ENCODE data around the gene CCAR1. TPM values are rescaled to one million over a fixed set of nuclear protein-coding genes. Genes with fewer than 3 reads are reported as not detected.

The CCAR1 gene
- total and polyA plus RNA-seq, 2 of the 4 experiments (the other 2 are of a cell fraction), result 35.1 to 60.8 TPM

GRCh38 chr10:68829521-68829920, 108.5 kb downstream of the CCAR1 start:
- no peak overlapping the region for H4K8ac ChIP-seq (ENCODE audit: low read depth in 2 of 2, low read length in 2 of 2)
- H2AK9ac ChIP-seq (replicated peaks; ENCODE audit: low read depth, low read length, poor library complexity), result no peak overlapping the region
- H3K18ac ChIP-seq (ENCODE audit: low read depth, low read length), result no peak overlapping the region
- no peaks in the 10 kb centered on the region for H3K79me1 ChIP-seq (ENCODE audit: low read depth in 1 of 2, low read length in 2 of 2)
- no peak overlapping the region for H3K56ac ChIP-seq (ENCODE audit: extremely low read depth, insufficient read depth, low read length)
- ATAC-seq (ENCODE audit: low read depth), result no peak
- ChIA-PET CTCF (no interaction called here), POLR2A (ENCODE audit: unreplicated experiment) (no interaction called here)
- TF ChIP-seq NFE2L2 (IDR thresholded peaks at IDR 0.05; ENCODE audit: low read depth, low read length) (no peak), BHLHE40 (IDR thresholded peaks at IDR 0.05; ENCODE audit: low read depth, low read length) (no peak), MXI1 (IDR thresholded peaks at IDR 0.05; ENCODE audit: borderline replicate concordance, low read depth, low read length) (no peak), MAFK (IDR thresholded peaks at IDR 0.05; ENCODE audit: low read depth, low read length) (no peak), RAD21 (IDR thresholded peaks at IDR 0.05; ENCODE audit: low read length) (no peak), CHD1 (IDR thresholded peaks at IDR 0.05; ENCODE audit: low read depth, low read length) (no peak), MAZ (IDR thresholded peaks at IDR 0.05; ENCODE audit: borderline replicate concordance, low read depth, low read length) (no peak), RCOR1 (IDR thresholded peaks at IDR 0.05; ENCODE audit: insufficient replicate concordance, low read length) (no peak), FOS (IDR thresholded peaks at IDR 0.05; ENCODE audit: low read depth, low read length) (no peak), RFX5 (IDR thresholded peaks at IDR 0.05; ENCODE audit: low read depth, low read length) (no peak)
- TF ChIP-seq, protein P1, sequence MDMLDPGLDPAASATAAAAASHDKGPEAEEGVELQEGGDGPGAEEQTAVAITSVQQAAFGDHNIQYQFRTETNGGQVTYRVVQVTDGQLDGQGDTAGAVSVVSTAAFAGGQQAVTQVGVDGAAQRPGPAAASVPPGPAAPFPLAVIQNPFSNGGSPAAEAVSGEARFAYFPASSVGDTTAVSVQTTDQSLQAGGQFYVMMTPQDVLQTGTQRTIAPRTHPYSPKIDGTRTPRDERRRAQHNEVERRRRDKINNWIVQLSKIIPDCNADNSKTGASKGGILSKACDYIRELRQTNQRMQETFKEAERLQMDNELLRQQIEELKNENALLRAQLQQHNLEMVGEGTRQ (IDR thresholded peaks at IDR 0.05; ENCODE audit: low read depth, low read length), result no peak
- intact Hi-C loops (cut with micrococcal nuclease), result no loop called here
- dilution Hi-C loops (cut with HindIII; ENCODE audit: low sequenced_read_pairs, unreplicated experiment), result no loop called here
- H2BK15ac ChIP-seq (ENCODE audit: low read depth, low read length), result no peak overlapping the region
- H3K36me3 ChIP-seq (ENCODE audit: control insufficient read depth, insufficient read depth, low read length), result no peaks in the 10 kb centered on the region
- no peak overlapping the region for H3K4ac ChIP-seq (ENCODE audit: low read depth, low read length)
- no peaks in the 10 kb centered on the region for H4K20me1 ChIP-seq (ENCODE audit: insufficient read depth, low read length)
- H3K14ac ChIP-seq (replicated peaks; ENCODE audit: low read depth, low read length), result no peak overlapping the region
- no peak overlapping the region for H3K23ac ChIP-seq (ENCODE audit: low read depth, low read length)
- H3K4me1 ChIP-seq (ENCODE audit: control insufficient read depth, insufficient read depth, low read length), result peaks cover 2% of the 10 kb centered on the region; the same call in 1 of the 2 replicates
- in situ Hi-C loops (cut with MboI; ENCODE audit: low sequenced_read_pairs), result no loop called here
- no peak overlapping the region for H2AK5ac ChIP-seq (ENCODE audit: low read depth, low read length)
- H4K91ac ChIP-seq (ENCODE audit: insufficient read depth, low read depth, low read length), result no peak overlapping the region
- no peak overlapping the region for H2BK120ac ChIP-seq (ENCODE audit: low read depth, low read length)
- no peaks in the 10 kb centered on the region for H3K9me3 ChIP-seq (ENCODE audit: control insufficient read depth, insufficient read depth, low read length)
- H2BK5ac ChIP-seq (ENCODE audit: low read depth, low read length, poor library complexity, severe bottlenecking), result no peak overlapping the region
- BruUV-seq (replicated peaks), result no TSS peak
- H2AFZ ChIP-seq (replicated peaks; ENCODE audit: low read length, poor library complexity), result no peak overlapping the region
- DNase-seq, result no peak
- no peak overlapping the region for H3K4me2 ChIP-seq (ENCODE audit: low read depth, low read length)
- no peak overlapping the region for H2BK20ac ChIP-seq (ENCODE audit: low read depth, low read length)
- WGBS, 2 experiments (ENCODE audit: extremely low coverage in 2 of 2, insufficient read length in 1 of 2), result 88% methylated on average over 1 of the region's 6 CpGs; no CpG with 5 or more reads in 1 of the 2 experiments
- H3K4me3 ChIP-seq (ENCODE audit: insufficient read depth, low read depth, low read length), result no peak overlapping the region
- no peak overlapping the region for H3K27ac ChIP-seq (ENCODE audit: insufficient read depth, low read length)
- H3K9ac ChIP-seq (ENCODE audit: low read depth, low read length), result no peak overlapping the region
- H3K9me1 ChIP-seq (ENCODE audit: insufficient read depth, low read length), result no peaks in the 10 kb centered on the region
- H3K27me3 ChIP-seq (ENCODE audit: control insufficient read depth, insufficient read depth, low read length), result peaks cover 53% of the 10 kb centered on the region
- no peak overlapping the region for H4K5ac ChIP-seq (ENCODE audit: low read depth, low read length)

Data from IMR-90 (cell line).